Cardiac muscle cell (in vitro differentiated cells and primary cell): ENCODE measurements around the gene RPS10. TPM values are rescaled to one million over a fixed set of nuclear protein-coding genes. Genes with fewer than 3 reads are reported as not detected.
"Not testable (repeated sequence)": the region's sequence is repeated elsewhere in the genome, so short reads cannot be mapped to it uniquely, and the experiment has no call there.

Experiments used
- DNase-seq, 2 donors: peaks; one replicate each; pipeline versions ENCODE4 v3.0.0 to v3.0.0-alpha.2; 2010 to 2017; ENCODE audit warnings: low read depth in 1 of 2, low spot score in 1 of 2
- H3K27ac ChIP-seq: fragments of 200-600 bp; sonication (generic); 2 replicates; pipeline ENCODE4 v1.5.1; 2016
- H3K27me3 ChIP-seq: fragments of 200-600 bp; sonication (generic); 2 replicates; pipeline ENCODE4 v1.6.0; 2016; ENCODE audit warnings: control low read depth
- H3K36me3 ChIP-seq: fragments of 200-600 bp; sonication (generic); 2 replicates; pipeline ENCODE4 v1.5.1; 2016; ENCODE audit warnings: control low read depth
- H3K4me1 ChIP-seq: fragments of 200-600 bp; sonication (generic); 2 replicates; pipeline ENCODE4 v1.8.1; 2017; ENCODE audit warnings: low read depth, mild to moderate bottlenecking, mixed run types
- H3K4me3 ChIP-seq: fragments of 200-600 bp; sonication (generic); 2 replicates; pipeline ENCODE4 v1.5.1; 2016; ENCODE audit warnings: mild to moderate bottlenecking
- H3K9me3 ChIP-seq: fragments of 200-600 bp; sonication (generic); 2 replicates; pipeline ENCODE4 v1.5.1; 2017; ENCODE audit warnings: low read depth, mild to moderate bottlenecking, control low read depth
- polyA plus RNA-seq: library from polyadenylated mRNA; unstranded; fragments of >200 nt; fragmentation: Nextera tagmentation; extraction: Ambion mirVana; gene quantifications from 2 replicates; pipeline ENCODE4 v1.2.1, GENCODE V29; 2016
- total RNA-seq: library from RNA; depleted of rRNA; stranded (reverse); fragments of >200 nt; gene quantifications from 2 replicates; pipeline ENCODE4 v1.2.3, GENCODE V29; 2016
- TF ChIP-seq, protein P1 (sequence below): IDR thresholded peaks from 2 replicates; pipeline ENCODE4 v1.5.1; 2012; ENCODE audit warnings: low read depth, mild to moderate bottlenecking, low read length

Gene RPS10
- total and polyA plus RNA-seq, 2 experiments from 2014 or later = 632 to 1,764 TPM

DNA sequence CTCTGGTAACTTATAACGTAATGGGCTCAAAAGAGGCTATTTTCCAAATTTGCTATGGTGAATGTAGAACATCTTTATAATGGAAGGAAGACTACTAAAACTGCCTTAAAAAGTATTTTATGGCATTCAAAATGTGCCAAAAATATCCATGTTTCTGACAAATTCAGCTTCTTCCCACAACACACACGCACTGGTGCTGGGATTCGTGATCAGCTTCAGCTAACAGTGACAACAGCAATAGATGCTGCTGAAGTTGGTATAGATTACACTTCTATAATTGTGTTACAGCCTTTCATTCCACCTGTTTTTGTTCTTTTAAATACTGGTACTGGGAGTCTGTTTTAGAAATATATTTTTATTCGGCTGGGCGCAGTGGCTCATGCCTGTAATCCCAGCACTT lies 52.4 kb downstream of the RPS10 start:
- Histone ChIP-seq H3K9me3 (no peaks in the 10 kb centered on the region), H3K4me3 (no peak overlapping the region), H3K4me1 (no peaks in the 10 kb centered on the region), H3K27ac (peak overlapping the region; percentile 57), H3K27me3 (no peaks in the 10 kb centered on the region), H3K36me3 (no peaks in the 10 kb centered on the region)
- TF ChIP-seq, protein P1, sequence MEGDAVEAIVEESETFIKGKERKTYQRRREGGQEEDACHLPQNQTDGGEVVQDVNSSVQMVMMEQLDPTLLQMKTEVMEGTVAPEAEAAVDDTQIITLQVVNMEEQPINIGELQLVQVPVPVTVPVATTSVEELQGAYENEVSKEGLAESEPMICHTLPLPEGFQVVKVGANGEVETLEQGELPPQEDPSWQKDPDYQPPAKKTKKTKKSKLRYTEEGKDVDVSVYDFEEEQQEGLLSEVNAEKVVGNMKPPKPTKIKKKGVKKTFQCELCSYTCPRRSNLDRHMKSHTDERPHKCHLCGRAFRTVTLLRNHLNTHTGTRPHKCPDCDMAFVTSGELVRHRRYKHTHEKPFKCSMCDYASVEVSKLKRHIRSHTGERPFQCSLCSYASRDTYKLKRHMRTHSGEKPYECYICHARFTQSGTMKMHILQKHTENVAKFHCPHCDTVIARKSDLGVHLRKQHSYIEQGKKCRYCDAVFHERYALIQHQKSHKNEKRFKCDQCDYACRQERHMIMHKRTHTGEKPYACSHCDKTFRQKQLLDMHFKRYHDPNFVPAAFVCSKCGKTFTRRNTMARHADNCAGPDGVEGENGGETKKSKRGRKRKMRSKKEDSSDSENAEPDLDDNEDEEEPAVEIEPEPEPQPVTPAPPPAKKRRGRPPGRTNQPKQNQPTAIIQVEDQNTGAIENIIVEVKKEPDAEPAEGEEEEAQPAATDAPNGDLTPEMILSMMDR = no peak
- no peak for DNase-seq

DNA sequence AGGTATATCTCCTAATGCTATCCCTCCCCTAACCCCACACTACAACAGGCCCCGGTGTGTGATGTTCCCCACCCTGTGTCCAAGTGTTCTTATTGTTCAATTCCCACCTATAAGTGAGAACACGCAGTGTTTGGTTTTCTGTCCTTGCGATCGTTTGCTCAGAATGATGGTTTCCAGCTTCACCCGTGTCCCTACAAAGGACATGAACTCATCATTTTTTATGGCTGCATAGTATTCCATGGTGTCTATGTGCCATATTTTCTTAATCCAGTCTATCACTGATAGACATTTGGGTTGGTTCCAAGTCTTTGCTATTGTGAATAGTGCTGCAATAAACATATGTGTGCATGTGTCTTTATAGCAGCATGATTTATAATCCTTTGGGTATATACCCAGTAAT lies 54.0 kb downstream of the RPS10 start:
- not testable (repeated sequence) for H3K9me3 ChIP-seq, H3K4me3 ChIP-seq, DNase-seq, H3K36me3 ChIP-seq, H3K4me1 ChIP-seq, H3K27ac ChIP-seq, H3K27me3 ChIP-seq

DNA sequence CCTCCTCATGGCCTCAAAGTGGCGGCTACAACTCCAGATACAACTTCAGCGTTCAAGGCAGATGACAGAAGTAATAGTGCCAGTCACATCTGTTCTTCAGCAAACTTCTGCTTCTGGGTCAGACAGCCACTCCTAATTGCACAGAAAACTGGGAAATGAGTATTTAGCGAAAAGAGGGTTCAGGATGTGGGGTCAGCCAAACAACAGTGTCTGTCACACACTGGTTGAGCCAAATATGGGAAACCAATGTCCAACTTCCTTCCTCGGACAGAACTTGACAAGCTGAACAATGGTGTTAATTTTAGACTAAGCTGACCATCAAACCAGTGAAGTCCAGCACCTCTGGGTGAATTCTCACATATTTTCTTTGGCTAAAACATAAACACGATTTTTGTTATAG lies 55.5 kb downstream of the RPS10 start:
- TF ChIP-seq, protein P1 = no peak
- Histone ChIP-seq H3K9me3 (no peaks in the 10 kb centered on the region), H3K27ac (no peak overlapping the region), H3K36me3 (no peaks in the 10 kb centered on the region), H3K4me1 (no peaks in the 10 kb centered on the region), H3K27me3 (no peaks in the 10 kb centered on the region), H3K4me3 (no peak overlapping the region)
- DNase-seq = no peak

DNA sequence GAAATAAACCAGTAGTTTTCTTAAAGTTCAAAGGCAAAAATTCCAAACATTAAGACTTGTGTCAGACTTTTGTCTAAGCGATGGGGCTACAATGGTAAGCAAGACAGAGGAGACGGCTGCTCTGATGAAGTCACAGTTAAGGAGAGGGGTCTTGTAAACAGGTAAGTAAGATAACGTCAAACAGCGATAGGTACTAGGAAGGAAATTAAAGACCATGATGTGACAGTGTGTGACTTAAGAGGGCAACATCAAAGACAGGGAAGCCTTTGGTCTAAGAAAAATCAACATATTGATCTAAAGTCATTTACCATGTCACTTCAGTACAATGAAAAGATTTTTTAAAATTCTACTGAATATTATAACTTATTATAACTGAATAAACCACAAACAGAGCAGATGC lies 56.5 kb downstream of the RPS10 start:
- no peaks in the 10 kb centered on the region for H3K27me3 ChIP-seq
- no peak overlapping the region for H3K27ac ChIP-seq
- H3K4me1 ChIP-seq = no peaks in the 10 kb centered on the region
- no peaks in the 10 kb centered on the region for H3K36me3 ChIP-seq
- DNase-seq = no peak
- no peaks in the 10 kb centered on the region for H3K9me3 ChIP-seq
- TF ChIP-seq, protein P1 = no peak
- H3K4me3 ChIP-seq = no peak overlapping the region

Other genes with a start within 250 kb of the RPS10 start
- 505 and 639 TPM in 2 replicates for gene HMGA1, start 189.2 kb downstream of the RPS10 start, total RNA-seq
- gene HMGA1, start 189.2 kb downstream of the RPS10 start, polyA plus RNA-seq = 341 and 384 TPM in 2 replicates
- gene SMIM29, start 177.1 kb downstream of the RPS10 start, total RNA-seq = 13.1 and 13.4 TPM in 2 replicates
- gene SMIM29, start 177.1 kb downstream of the RPS10 start, polyA plus RNA-seq = 14.7 and 17.7 TPM in 2 replicates
- 26.1 and 29.1 TPM in 2 replicates for gene NUDT3, start 33.4 kb downstream of the RPS10 start, total RNA-seq
- gene NUDT3, start 33.4 kb downstream of the RPS10 start, polyA plus RNA-seq = 18.4 and 18.6 TPM in 2 replicates
- 12.5 and 20.3 TPM in 2 replicates for gene PACSIN1, start 40.0 kb upstream of the RPS10 start, total RNA-seq
- gene PACSIN1, start 40.0 kb upstream of the RPS10 start, polyA plus RNA-seq = 12.1 and 12.6 TPM in 2 replicates
- gene SPDEF, start 130.3 kb upstream of the RPS10 start, total RNA-seq = 0.42 and 1.1 TPM in 2 replicates
- gene SPDEF, start 130.3 kb upstream of the RPS10 start, polyA plus RNA-seq = 0.96 TPM in 1 of 2 replicates, not detected in the other